AG10803 (cell line): ENCODE results near the gene RTL1.

Source experiments
- DNase-seq: peaks from one replicate; pipeline ENCODE4 v3.0.0; 2010; ENCODE audit warnings: low read depth
- H3K4me3 ChIP-seq: 2 replicates; pipeline ENCODE4 v1.5.1; 2011; ENCODE audit warnings: mild to moderate bottlenecking, low read length, control low read depth
- CTCF ChIP-seq: conservative IDR thresholded peaks from 2 replicates; pipeline ENCODE4 v1.5.1; 2011; ENCODE audit warnings: mild to moderate bottlenecking, low read length, control low read depth, inconsistent platforms

RTL1 gene

GRCh38 chr14:100898465-100898864 lies 5.1 kb downstream of the RTL1 start:
- no peak for TF ChIP-seq CTCF
- no peak overlapping the region for H3K4me3 ChIP-seq
- DNase-seq = no peak

- TF ChIP-seq CTCF = no peak
- DNase-seq = no peak
- no peak overlapping the region for H3K4me3 ChIP-seq
Observed at GRCh38 chr14:100896369-100897060, 7.0 kb downstream of the RTL1 start.

- no peak for TF ChIP-seq CTCF
- no peak for DNase-seq
Observed at GRCh38 chr14:100895411-100895810, 8.1 kb downstream of the RTL1 start.

GRCh38 chr14:100894416-100894815 lies 9.1 kb downstream of the RTL1 start:
- H3K4me3 ChIP-seq = no peak overlapping the region
- TF ChIP-seq CTCF = no peak
- no peak for DNase-seq

More at GRCh38 chr14:100895411-100895810, 8.1 kb downstream of the RTL1 start:
- no peak overlapping the region for H3K4me3 ChIP-seq

GRCh38 chr14:100893760-100894159 lies 9.8 kb downstream of the RTL1 start:
- no peak for TF ChIP-seq CTCF
- DNase-seq = no peak
- H3K4me3 ChIP-seq = no peak overlapping the region

- no peak for TF ChIP-seq CTCF
- H3K4me3 ChIP-seq = no peak overlapping the region
- no peak for DNase-seq
Observed at GRCh38 chr14:100893228-100893601, 10.3 kb downstream of the RTL1 start.

GRCh38 chr14:100892496-100893227 lies 10.9 kb downstream of the RTL1 start:
- TF ChIP-seq CTCF = no peak
- DNase-seq = no peak
- no peak overlapping the region for H3K4me3 ChIP-seq
